ENCODE measurements around the gene UBIAD1. TPM values are rescaled to one million over a fixed set of nuclear protein-coding genes. Genes with fewer than 3 reads are reported as not detected.

UBIAD1 gene
- total RNA-seq, 1 experiment from 2014 or later, result 21.6 TPM

- Mint-ChIP-seq H3K4me1 (peaks cover 21% of the 10 kb centered on the region), H3K9me3 (no peaks in the 10 kb centered on the region), H3K27me3 (ENCODE audit: low read depth) (no peaks in the 10 kb centered on the region), H3K27ac (no peak overlapping the region), H3K4me3 (no peak overlapping the region), H3K36me3 (no peaks in the 10 kb centered on the region)
- POLR2A ChIA-PET, result no interaction called here
- ATAC-seq (no peak), DNase-seq (ENCODE audit: low spot score) (no peak)
- TF ChIP-seq ZNF121 (CRISPR knock-in tag; IDR thresholded peaks at IDR 0.05) (peak; percentile 23; the same call in 1 of the 2 replicates), FOXK1 (CRISPR knock-in tag; IDR thresholded peaks at IDR 0.05) (no peak), CBFB (CRISPR knock-in tag; IDR thresholded peaks at IDR 0.05; ENCODE audit: low read depth) (no peak), ARID4B (CRISPR knock-in tag; IDR thresholded peaks at IDR 0.05; ENCODE audit: borderline replicate concordance) (no peak)
- CTCF ChIA-PET, result interaction anchor here (0.8 to 2.6 kb wide), 5 partner anchors 12 to 314 kb away, joined by 3 to 18 read pairs (median 5); no protein-coding TSS in a partner anchor
Observed at GRCh38 chr1:11331945-11332546, 59.0 kb downstream of the UBIAD1 start.

- DNase-seq (ENCODE audit: low spot score), result no peak
- TF ChIP-seq TEAD4 (CRISPR knock-in tag; IDR thresholded peaks at IDR 0.05), result no peak
- TF ChIP-seq NFYB (CRISPR knock-in tag; conservative IDR thresholded peaks at IDR 0.05; ENCODE audit: low read depth), result no peak
- TF ChIP-seq ZNF396 (CRISPR knock-in tag; IDR thresholded peaks at IDR 0.05; ENCODE audit: borderline replicate concordance), result no peak
- no peak for TF ChIP-seq JUN (CRISPR knock-in tag; IDR thresholded peaks at IDR 0.05)
- no peak for TF ChIP-seq GRHL2 (CRISPR knock-in tag; IDR thresholded peaks at IDR 0.05; ENCODE audit: insufficient replicate concordance, severe bottlenecking)
- TF ChIP-seq ARID4B (CRISPR knock-in tag; IDR thresholded peaks at IDR 0.05; ENCODE audit: borderline replicate concordance), result no peak
- no peak for TF ChIP-seq RELA (CRISPR knock-in tag; IDR thresholded peaks at IDR 0.05; ENCODE audit: borderline replicate concordance)
- TF ChIP-seq PRDM15 (CRISPR knock-in tag; IDR thresholded peaks at IDR 0.05), result no peak
- TF ChIP-seq PRRX2 (CRISPR knock-in tag; IDR thresholded peaks at IDR 0.05), result no peak
- no peak for TF ChIP-seq ETV6 (CRISPR knock-in tag; IDR thresholded peaks at IDR 0.05)
- no peak for TF ChIP-seq EMX1 (CRISPR knock-in tag; IDR thresholded peaks at IDR 0.05)
- no peak for TF ChIP-seq MYBL2 (CRISPR knock-in tag; IDR thresholded peaks at IDR 0.05)
- no peak for TF ChIP-seq ATF2 (CRISPR knock-in tag; IDR thresholded peaks at IDR 0.05; ENCODE audit: borderline replicate concordance, low read depth)
- CTCF ChIA-PET, result interaction anchor here (0.6 to 3.0 kb wide), 5 partner anchors 11 to 494 kb away, joined by 3 to 17 read pairs (median 6); no protein-coding TSS in a partner anchor
- peaks cover 24% of the 10 kb centered on the region for H3K4me1 Mint-ChIP-seq
- H3K9me3 Mint-ChIP-seq, result no peaks in the 10 kb centered on the region
- H3K4me3 Mint-ChIP-seq, result no peak overlapping the region
- H3K27me3 Mint-ChIP-seq (ENCODE audit: low read depth), result no peaks in the 10 kb centered on the region
- POLR2A ChIA-PET, result no interaction called here
- ATAC-seq, result no peak
- H3K36me3 Mint-ChIP-seq, result no peaks in the 10 kb centered on the region
- H3K27ac Mint-ChIP-seq, result no peak overlapping the region
Observed at GRCh38 chr1:11333631-11334030, 60.6 kb downstream of the UBIAD1 start.

Measured in WTC11 (cell line).